ENCODE measurements around the gene MED14. TPM values are rescaled to one million over a fixed set of nuclear protein-coding genes. Genes with fewer than 3 reads are reported as not detected.
"Not testable (repeated sequence)": the region's sequence is repeated elsewhere in the genome, so short reads cannot be mapped to it uniquely, and the experiment has no call there.

The MED14 gene
- 10 to 100 TPM; 42.5 to 43.0 TPM for total RNA-seq

GRCh38 chrX:40735325-40736169 is at the start of gene MED14:
TSS of gene MED14 (minus strand) at chrX:40735542. CDS start at chrX:40735412, 130 bp downstream.
- CTCF ChIA-PET = interaction anchor here (0.8 kb wide), 1 partner anchor 438 kb away, joined by 3 read pairs; no protein-coding TSS in a partner anchor
- POLR2A ChIA-PET = interaction anchor here (1.0 to 1.3 kb wide), 3 partner anchors 32 to 349 kb away, joined by 3 to 11 read pairs (median 5); partner anchors contain the start of gene USP9X

GRCh38 chrX:40784516-40785151 is 49.3 kb upstream of the MED14 start:
- ChIA-PET POLR2A (no interaction called here), CTCF (no interaction called here)

GRCh38 chrX:40782644-40783259 is 47.4 kb upstream of the MED14 start:
- CTCF ChIA-PET, POLR2A ChIA-PET: not testable (repeated sequence)

GRCh38 chrX:40780951-40781350 is 45.6 kb upstream of the MED14 start:
- CTCF ChIA-PET = no interaction called here
- POLR2A ChIA-PET = no interaction called here

GRCh38 chrX:40780082-40780481 is 44.7 kb upstream of the MED14 start:
- ChIA-PET POLR2A (no interaction called here), CTCF (no interaction called here)

- CTCF ChIA-PET = interaction anchor here (0.6 kb wide), 1 partner anchor 389 kb away, joined by 4 read pairs; no protein-coding TSS in a partner anchor
- POLR2A ChIA-PET = no interaction called here
Measured at GRCh38 chrX:40778861-40779575, 43.7 kb upstream of the MED14 start.

GRCh38 chrX:40773809-40774208 is 38.5 kb upstream of the MED14 start:
- ChIA-PET POLR2A (no interaction called here), CTCF (interaction anchor here (0.7 kb wide), 1 partner anchor 76 kb away, joined by 3 read pairs; no protein-coding TSS in a partner anchor)

GRCh38 chrX:40773188-40773587 is 37.8 kb upstream of the MED14 start:
- ChIA-PET POLR2A (no interaction called here), CTCF (no interaction called here)

GRCh38 chrX:40772290-40772689 is 36.9 kb upstream of the MED14 start:
- ChIA-PET CTCF (no interaction called here), POLR2A (no interaction called here)

GRCh38 chrX:40761762-40762161 is 26.4 kb upstream of the MED14 start:
- POLR2A ChIA-PET = no interaction called here

GRCh38 chrX:40759374-40759773 is 24.0 kb upstream of the MED14 start:
- ChIA-PET CTCF (no interaction called here), POLR2A (no interaction called here)

More at GRCh38 chrX:40761762-40762161, 26.4 kb upstream of the MED14 start:
- CTCF ChIA-PET = no interaction called here

GRCh38 chrX:40757058-40757457 is 21.7 kb upstream of the MED14 start:
- CTCF ChIA-PET = no interaction called here
- POLR2A ChIA-PET = no interaction called here

GRCh38 chrX:40755291-40756249 is 20.2 kb upstream of the MED14 start:
- ChIA-PET CTCF (no interaction called here), POLR2A (no interaction called here)

GRCh38 chrX:40749681-40750494 is 14.5 kb upstream of the MED14 start:
- ChIA-PET POLR2A (no interaction called here), CTCF (no interaction called here)

GRCh38 chrX:40748977-40749376 is 13.6 kb upstream of the MED14 start:
- ChIA-PET POLR2A (no interaction called here), CTCF (no interaction called here)

- ChIA-PET POLR2A (no interaction called here), CTCF (no interaction called here)
Measured at GRCh38 chrX:40746521-40746920, 11.2 kb upstream of the MED14 start.

GRCh38 chrX:40736170-40736505 is 796 bp upstream of the MED14 start:
- ChIA-PET POLR2A (interaction anchor here (1.0 kb wide), 2 partner anchors 32 to 91 kb away, joined by 3 to 11 read pairs; no protein-coding TSS in a partner anchor), CTCF (no interaction called here)

GRCh38 chrX:40734971-40735324 is 394 bp downstream of the MED14 start:
- CTCF ChIA-PET = interaction anchor here (0.8 kb wide), 1 partner anchor 438 kb away, joined by 3 read pairs; no protein-coding TSS in a partner anchor

More at GRCh38 chrX:40734971-40735324, 394 bp downstream of the MED14 start:
- POLR2A ChIA-PET = interaction anchor here (1.0 to 1.3 kb wide), 3 partner anchors 31 to 350 kb away, joined by 3 to 11 read pairs (median 5); partner anchors contain the start of gene USP9X
